Stomach (tissue), 4 donors: ENCODE results near the gene OCA2.

Source experiments
- CTCF ChIP-seq, 7 experiments: fragments of 450-650 bp in 4 of 7; fragments of 200-600 bp in 3 of 7; sonication (generic) in 3 of 7; IDR thresholded peaks; one replicate each; pipeline ENCODE4 v1.5.1; 2016 to 2019; ENCODE audit warnings: antibody characterized with exemption in 7 of 7, control low read depth in 2 of 7, mild to moderate bottlenecking in 1 of 7
- POLR2A ChIP-seq, 4 donors: fragments of 450-650 bp; IDR thresholded peaks; one replicate each; pipeline ENCODE4 v1.6.1; 2016; ENCODE audit warnings: antibody characterized with exemption in 4 of 4, control low read depth in 2 of 4, mild to moderate bottlenecking in 1 of 4, moderate library complexity in 1 of 4
- POLR2AphosphoS5 ChIP-seq, 3 donors: sonication (generic); formaldehyde crosslinking; IDR thresholded peaks; one replicate each; pipeline ENCODE4 v1.6.1; 2016; ENCODE audit warnings: antibody characterized with exemption in 3 of 3

GRCh38 chr15:27889258-27889657, 209.9 kb downstream of the OCA2 start:
- TF ChIP-seq POLR2A (IDR thresholded peaks at IDR 0.05) (no peak), CTCF (IDR thresholded peaks at IDR 0.05) (no peak), POLR2AphosphoS5 (IDR thresholded peaks at IDR 0.05) (no peak)
